Adrenal gland (tissue), 12 donors: ENCODE results near the gene NCKIPSD. TPM values are rescaled to one million over a fixed set of nuclear protein-coding genes. Genes with fewer than 3 reads are reported as not detected.

Experiments
- DNase-seq, 7 donors: peaks; one replicate each; pipeline ENCODE4 v3.0.0-alpha.2; 2019 to 2020
- H3K27ac ChIP-seq, 5 donors: fragments of 200-600 bp; sonication (generic) in 4 of 5; 1 replicate in 3 of 5; 2 replicates in 2 of 5; pipeline versions ENCODE4 v1.5.1 to v1.8.0; 2016 to 2020; ENCODE audit warnings: mild to moderate bottlenecking in 1 of 5
- H3K27me3 ChIP-seq: fragments of 200-600 bp; 2 replicates; pipeline ENCODE4 v1.8.0; 2021
- H3K36me3 ChIP-seq, 2 donors: fragments of 200-600 bp; replicated peaks in 1 of 2; 1 replicate in 1 of 2; 2 replicates in 1 of 2; pipeline versions ENCODE4 v1.5.1 to v1.8.0; 2018 to 2022
- H3K4me1 ChIP-seq, 2 donors: fragments of 200-600 bp; replicated peaks in 1 of 2; 1 replicate in 1 of 2; 2 replicates in 1 of 2; pipeline versions ENCODE4 v1.5.1 to v1.8.0; 2018 to 2021
- H3K4me3 ChIP-seq, 4 donors: fragments of 200-600 bp; sonication (generic) in 3 of 4; one replicate each; pipeline ENCODE4 v1.5.1; 2016 to 2018
- H3K9me3 ChIP-seq, 3 donors: fragments of 200-600 bp; sonication (generic) in 1 of 3; replicated peaks in 1 of 3; 1 replicate in 2 of 3; 2 replicates in 1 of 3; pipeline versions ENCODE4 v1.5.1 to v1.8.0; 2016 to 2021
- CTCF ChIP-seq, 6 experiments: fragments of 450-650 bp in 4 of 6; fragments of 200-600 bp in 2 of 6; sonication (generic) in 1 of 6; IDR thresholded peaks; 1 replicate in 5 of 6; 2 replicates in 1 of 6; pipeline versions ENCODE4 v1.5.1 to v1.8.0; 2016 to 2021; ENCODE audit warnings: antibody characterized with exemption in 6 of 6, mild to moderate bottlenecking in 2 of 6, moderate library complexity in 1 of 6
- POLR2A ChIP-seq, 2 donors: fragments of 450-650 bp; IDR thresholded peaks; one replicate each; pipeline ENCODE4 v1.6.1; 2017; ENCODE audit warnings: antibody characterized with exemption in 2 of 2, mild to moderate bottlenecking in 2 of 2, moderate library complexity in 1 of 2
- WGBS, 4 donors: extraction: QIAGEN DNeasy Blood & Tissue Kit in 2 of 4; methylation state at CpG; one replicate each; pipeline versions ENCODE4 v1.1.5 to v1.1.7; 2013 to 2017; 5-methylcytosine and 5-hydroxymethylcytosine counted together
- intact Hi-C, 2 donors: fragments of 100-400 bp; cut with DNase I; formaldehyde crosslinking; loops; one replicate each; pipeline versions ENCODE4 v1.14.1 to v1.15.0; 2022 to 2023
- polyA plus RNA-seq, 3 donors: library from polyadenylated mRNA; stranded (reverse); fragments of 200-250 nt in 2 of 3; fragments of 350-450 nt in 1 of 3; fragmentation: Illumina TruSeq in 1 of 3; extraction: RNeasy Lipid Tissue Mini Kit (QIAGEN cat#74804) in 1 of 3; gene quantifications; one replicate each; pipeline ENCODE4 v1.2.3, GENCODE V29; 2013 to 2014
- total RNA-seq, 9 donors: library from RNA; depleted of rRNA in 4 of 9; stranded (reverse); fragments of >200 nt in 4 of 9; fragments of 120-200 nt in 1 of 9; fragmentation: NEBNext Ultra II Directional in 1 of 9; extraction: Animal tissue kit (Norgen Biotek cat#: 25700) in 1 of 9; gene quantifications; one replicate each; pipeline versions ENCODE4 v1.1.0 to v1.2.4, GENCODE V29; 2013 to 2023
- donor health status: healthy with polysubstance abuse.
- donor health status: Bipolar disorder and iron deficiency.
- donor health status: DM: yes; HTN: yes; CAD: no.
- donor health status: DM: no; HTN: no; CAD: no.
- donor health status: DM: no; HTN: no; CAD: no.
- donor health status: DM: yes; HTN: yes; CAD: no.

Gene NCKIPSD
- total and polyA plus RNA-seq, 12 donors: 14.0 to 78.7 (median 26.7) TPM

- no peak for DNase-seq
- no peak for TF ChIP-seq POLR2A (IDR thresholded peaks at IDR 0.05)
- TF ChIP-seq CTCF (IDR thresholded peaks at IDR 0.05): no peak
- H3K4me1 ChIP-seq: peaks cover 0 to 3% of the 10 kb centered on the region in 2 donors
- no peak overlapping the region for H3K27ac ChIP-seq
- no peaks in the 10 kb centered on the region for H3K27me3 ChIP-seq
- intact Hi-C loops: no loop called here
- no peak overlapping the region for H3K4me3 ChIP-seq
- no peaks in the 10 kb centered on the region for H3K9me3 ChIP-seq
- H3K36me3 ChIP-seq: no peaks in the 10 kb centered on the region
- WGBS, 4 donors: 90 to 91% (median 91%) methylated on average over 9 to 12 of the region's 12 CpGs
Observed at GRCh38 chr3:48650723-48651122, 35.0 kb downstream of the NCKIPSD start.

DNA sequence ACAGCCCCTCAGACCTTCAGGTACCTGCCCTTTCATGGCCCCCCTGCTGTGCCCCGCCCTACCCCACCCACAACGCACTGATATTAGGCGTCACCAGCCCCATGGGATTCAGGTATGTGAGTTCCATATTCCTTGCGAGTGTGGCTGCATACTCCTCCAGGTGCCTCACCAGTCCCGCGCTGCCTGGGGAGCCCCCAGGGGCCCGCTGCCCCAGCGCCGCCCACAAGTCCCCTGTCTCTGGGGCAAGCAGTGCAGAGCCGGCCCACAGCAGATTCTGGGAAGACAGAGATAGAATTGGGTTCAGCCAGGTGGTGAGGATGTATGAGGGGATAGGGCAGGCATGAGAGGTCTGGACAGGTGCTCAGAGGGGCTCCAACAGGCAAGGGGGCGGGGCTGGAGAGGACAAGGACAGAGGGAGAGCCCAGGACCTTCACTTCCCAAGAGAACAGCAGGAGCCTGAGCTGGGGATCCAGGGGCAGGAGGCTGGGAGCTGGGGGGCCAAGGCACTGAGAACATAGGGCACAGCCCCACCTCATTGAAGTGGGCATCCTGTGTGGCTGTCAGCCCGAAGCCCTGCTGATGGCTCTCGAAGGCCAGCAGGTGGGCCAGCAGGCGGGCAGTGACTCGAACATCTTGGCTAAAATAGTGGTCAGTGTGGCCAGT lies 37.4 kb downstream of the NCKIPSD start:
- Histone ChIP-seq H3K27ac (no peak overlapping the region), H3K4me1 (no peaks in the 10 kb centered on the region), H3K36me3 (no peaks in the 10 kb centered on the region), H3K9me3 (no peaks in the 10 kb centered on the region), H3K27me3 (no peaks in the 10 kb centered on the region), H3K4me3 (no peak overlapping the region)
- intact Hi-C loops: no loop called here
- TF ChIP-seq CTCF (IDR thresholded peaks at IDR 0.05) (no peak), POLR2A (IDR thresholded peaks at IDR 0.05) (no peak)
- WGBS, 4 donors: 92 to 96% (median 95%) methylated on average over 4 to 15 of the region's 15 CpGs
- no peak for DNase-seq

- TF ChIP-seq CTCF (IDR thresholded peaks at IDR 0.05) (no peak), POLR2A (IDR thresholded peaks at IDR 0.05) (no peak)
- no peak for DNase-seq
- Histone ChIP-seq H3K9me3 (no peaks in the 10 kb centered on the region), H3K36me3 (no peaks in the 10 kb centered on the region), H3K27ac (no peak overlapping the region), H3K4me3 (no peak overlapping the region), H3K4me1 (no peaks in the 10 kb centered on the region), H3K27me3 (no peaks in the 10 kb centered on the region)
- intact Hi-C loops: no loop called here
- WGBS, 4 donors: 71 to 93% (median 87%) methylated on average over 9 of the region's 9 CpGs
Observed at GRCh38 chr3:48647714-48648113, 38.0 kb downstream of the NCKIPSD start.

GRCh38 chr3:48644898-48645760 lies 40.6 kb downstream of the NCKIPSD start:
- no peaks in the 10 kb centered on the region for H3K27me3 ChIP-seq
- TF ChIP-seq CTCF (IDR thresholded peaks at IDR 0.05) (no peak), POLR2A (IDR thresholded peaks at IDR 0.05) (no peak)
- no peak for DNase-seq
- 89 to 95% (median 92%) methylated on average over 4 to 22 of the region's 22 CpGs for WGBS, 4 donors
- no peak overlapping the region for H3K27ac ChIP-seq
- H3K4me3 ChIP-seq: no peak overlapping the region
- H3K36me3 ChIP-seq: no peaks in the 10 kb centered on the region
- no peaks in the 10 kb centered on the region for H3K9me3 ChIP-seq
- no peaks in the 10 kb centered on the region for H3K4me1 ChIP-seq
- intact Hi-C loops: no loop called here
